ENCODE results near the gene SLC34A2. TPM values are rescaled to one million over a fixed set of nuclear protein-coding genes. Genes with fewer than 3 reads are reported as not detected.

The SLC34A2 gene
- total and polyA plus RNA-seq, 10 of the 15 experiments (the other 5 are each of a cell fraction or from before 2014, with no cell fraction given) = 0.08 to 0.59 TPM; not detected in 8

DNA sequence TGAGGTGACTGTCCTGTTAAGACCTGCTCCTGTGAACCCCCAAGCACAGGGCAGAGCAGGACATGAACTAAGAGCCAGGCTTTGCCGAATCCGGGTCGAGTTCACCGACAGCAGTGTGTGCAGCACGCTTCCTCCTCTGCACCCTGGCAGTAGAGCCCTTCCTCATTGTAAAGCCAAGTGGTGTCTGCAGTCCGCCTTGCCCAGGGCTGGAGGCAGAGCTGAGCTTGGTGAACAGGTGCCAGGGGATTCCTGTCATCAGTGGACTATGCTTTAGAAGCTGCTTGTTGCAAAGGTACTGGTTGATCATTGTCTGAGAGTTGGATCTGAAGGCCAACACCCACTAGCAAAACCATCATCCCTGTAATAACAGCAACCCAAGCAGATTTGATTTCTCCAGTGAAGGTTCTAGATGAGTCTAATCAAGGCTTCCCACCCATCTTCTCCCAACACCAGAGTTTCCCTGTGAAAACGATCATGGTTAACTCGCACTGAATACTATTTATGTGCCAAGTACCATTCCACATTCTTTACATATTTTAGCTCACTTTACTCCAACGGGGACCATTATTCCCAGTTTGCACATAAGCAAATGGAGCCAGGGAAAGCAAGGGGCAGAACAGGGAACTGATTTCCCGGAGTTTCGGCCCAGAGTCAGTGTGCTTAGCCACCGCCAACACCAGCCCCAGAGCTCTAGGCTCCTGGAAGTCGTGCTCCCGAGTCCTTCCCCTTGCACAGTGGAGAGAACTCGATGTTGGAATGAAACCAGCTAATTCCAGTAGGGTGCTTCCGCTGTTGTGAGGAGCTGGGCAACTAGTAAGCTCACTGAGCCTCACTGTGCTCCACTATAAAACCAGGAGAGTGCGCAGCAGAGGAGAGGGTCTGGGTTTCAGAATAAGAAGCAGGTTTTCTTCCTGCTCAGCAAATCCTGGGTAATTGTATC lies 1.4 kb upstream of the SLC34A2 start:
- no peak overlapping the region for H3K27ac ChIP-seq (ENCODE audit: control insufficient read depth, insufficient read depth)
- in situ Hi-C loops (cut with MboI) = no loop called here
- SMC1A ChIA-PET (ENCODE audit: uncharacterized antibody, unreplicated experiment) = no interaction called here

More for the DNA sequence above, 1.4 kb upstream of the SLC34A2 start:
- Histone ChIP-seq H3K4me1 (ENCODE audit: control insufficient read depth, insufficient read depth, low read length) (no peaks in the 10 kb centered on the region), H3K4me3 (no peak overlapping the region), H3K79me2 (ENCODE audit: control insufficient read depth, insufficient read depth, low read length) (no peaks in the 10 kb centered on the region), H3K36me3 (ENCODE audit: control insufficient read depth in 2 of 2, insufficient read depth in 2 of 2, low read length in 1 of 2) (no peaks in the 10 kb centered on the region), H3K9me3 (replicated peaks; ENCODE audit: control insufficient read depth, insufficient read depth, low read length) (no peaks in the 10 kb centered on the region), H4K20me1 (ENCODE audit: control insufficient read depth, insufficient read depth) (no peaks in the 10 kb centered on the region), H3K4me2 (ENCODE audit: control insufficient read depth, insufficient read depth) (no peak overlapping the region), H3K9ac (ENCODE audit: control insufficient read depth, insufficient read depth, low read length) (no peak overlapping the region), H2AFZ (ENCODE audit: control insufficient read depth, low read depth, low read length) (no peak overlapping the region), H3K27me3 (replicated peaks in 1 of 2; ENCODE audit: control insufficient read depth in 2 of 2, insufficient read depth in 2 of 2, low read length in 1 of 2) (peaks cover 7 to 21% of the 10 kb centered on the region in 2 experiments)
- no peak for FAIRE-seq
- BruUV-seq (replicated peaks) = no TSS peak
- 41% methylated on average over 17 of the region's 17 CpGs for WGBS (ENCODE audit: insufficient coverage, insufficient replicate concordance, low lambda C conversion rate, missing lambda C conversion rate)
- ChIA-PET RAD21 (ENCODE audit: unreplicated experiment) (no interaction called here), POLR2A (no interaction called here), CTCF (no interaction called here)
- intact Hi-C loops (cut with micrococcal nuclease; ENCODE audit: unreplicated experiment) = no loop called here
- TF ChIP-seq HDGF (IDR thresholded peaks at IDR 0.05) (no peak), SMC3 (IDR thresholded peaks at IDR 0.05; ENCODE audit: borderline replicate concordance, low read length) (no peak), FOXK2 (IDR thresholded peaks at IDR 0.05) (no peak), CHD4 (IDR thresholded peaks at IDR 0.05) (no peak), ZNF217 (IDR thresholded peaks at IDR 0.05) (no peak), POLR2AphosphoS5 (IDR thresholded peaks at IDR 0.05; ENCODE audit: low read length) (no peak), POU2F2 (IDR thresholded peaks at IDR 0.05; ENCODE audit: borderline replicate concordance, low read depth, low read length) (no peak), SP1 (IDR thresholded peaks at IDR 0.05; ENCODE audit: low read depth, low read length) (no peak), CBFB (IDR thresholded peaks at IDR 0.05; ENCODE audit: low read depth) (no peak), NFYA (IDR thresholded peaks at IDR 0.05; ENCODE audit: borderline replicate concordance, low read depth, low read length) (no peak), SMAD5 (IDR thresholded peaks at IDR 0.05; ENCODE audit: low read depth) (no peak), PML (IDR thresholded peaks at IDR 0.05; ENCODE audit: low read length) (no peak)
- TF ChIP-seq, protein P1, sequence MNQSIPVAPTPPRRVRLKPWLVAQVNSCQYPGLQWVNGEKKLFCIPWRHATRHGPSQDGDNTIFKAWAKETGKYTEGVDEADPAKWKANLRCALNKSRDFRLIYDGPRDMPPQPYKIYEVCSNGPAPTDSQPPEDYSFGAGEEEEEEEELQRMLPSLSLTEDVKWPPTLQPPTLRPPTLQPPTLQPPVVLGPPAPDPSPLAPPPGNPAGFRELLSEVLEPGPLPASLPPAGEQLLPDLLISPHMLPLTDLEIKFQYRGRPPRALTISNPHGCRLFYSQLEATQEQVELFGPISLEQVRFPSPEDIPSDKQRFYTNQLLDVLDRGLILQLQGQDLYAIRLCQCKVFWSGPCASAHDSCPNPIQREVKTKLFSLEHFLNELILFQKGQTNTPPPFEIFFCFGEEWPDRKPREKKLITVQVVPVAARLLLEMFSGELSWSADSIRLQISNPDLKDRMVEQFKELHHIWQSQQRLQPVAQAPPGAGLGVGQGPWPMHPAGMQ (IDR thresholded peaks at IDR 0.05; ENCODE audit: borderline replicate concordance) = no peak
- no peak for ATAC-seq
- DNase-seq (ENCODE audit: low read depth, low spot score) = no peak
